Parathyroid adenoma (tissue), 2 donors: ENCODE measurements around the gene ACADM.
"Not testable (repeated sequence)": the region's sequence is repeated elsewhere in the genome, so short reads cannot be mapped to it uniquely, and the experiment has no call there.

ENCODE experiments used
- H2AFZ ChIP-seq: fragments of 300-600 bp; sonication (generic); one replicate; pipeline ENCODE4 v1.7.0; 2017; ENCODE audit warnings: antibody characterized with exemption, mild to moderate bottlenecking
- H3K27ac ChIP-seq: fragments of 300-600 bp; sonication (generic); one replicate; pipeline ENCODE4 v1.7.0; 2017
- H3K27me3 ChIP-seq: fragments of 300-600 bp; sonication (generic); one replicate; pipeline ENCODE4 v1.7.0; 2017; ENCODE audit warnings: low read length; ENCODE audit not compliant: control insufficient read depth, insufficient read depth
- H3K36me3 ChIP-seq: fragments of 300-600 bp; sonication (generic); one replicate; pipeline ENCODE4 v1.7.0; 2017; ENCODE audit warnings: low read length; ENCODE audit not compliant: control insufficient read depth, insufficient read depth
- H3K4me1 ChIP-seq: fragments of 300-600 bp; sonication (generic); one replicate; pipeline ENCODE4 v1.7.0; 2017; ENCODE audit warnings: control low read depth
- H3K4me2 ChIP-seq: fragments of 300-600 bp; sonication (generic); one replicate; pipeline ENCODE4 v1.7.0; 2017; ENCODE audit warnings: low read length
- H3K4me3 ChIP-seq: fragments of 300-600 bp; sonication (generic); one replicate; pipeline ENCODE4 v1.7.0; 2017; ENCODE audit warnings: low read depth, low read length
- H3K79me2 ChIP-seq: fragments of 300-600 bp; sonication (generic); one replicate; pipeline ENCODE4 v1.7.0; 2017; ENCODE audit warnings: control low read depth
- H3K9ac ChIP-seq: fragments of 300-600 bp; sonication (generic); one replicate; pipeline ENCODE4 v1.7.0; 2017; ENCODE audit warnings: mild to moderate bottlenecking
- H3K9me3 ChIP-seq: fragments of 300-600 bp; sonication (generic); one replicate; pipeline ENCODE4 v1.7.0; 2017; ENCODE audit warnings: low read length; ENCODE audit not compliant: control insufficient read depth
- CTCF ChIP-seq: fragments of 300-600 bp; sonication (generic); IDR thresholded peaks from one replicate; pipeline ENCODE4 v1.7.0; 2017; ENCODE audit warnings: antibody characterized with exemption, mild to moderate bottlenecking
- donor health status: primary hyperparathyroidism.

Gene ACADM

GRCh38 chr1:75742047-75742625, 17.6 kb downstream of the ACADM start:
- H3K4me2 ChIP-seq: no peak overlapping the region
- H3K79me2 ChIP-seq: no peaks in the 10 kb centered on the region
- no peaks in the 10 kb centered on the region for H3K9me3 ChIP-seq
- no peak for TF ChIP-seq CTCF
- no peaks in the 10 kb centered on the region for H3K4me1 ChIP-seq
- H3K36me3 ChIP-seq: no peaks in the 10 kb centered on the region
- no peak overlapping the region for H3K4me3 ChIP-seq
- H3K27ac ChIP-seq: no peak overlapping the region
- no peak overlapping the region for H2AFZ ChIP-seq
- H3K9ac ChIP-seq: no peak overlapping the region
- H3K27me3 ChIP-seq: no peaks in the 10 kb centered on the region

GRCh38 chr1:75745276-75745675, 20.8 kb downstream of the ACADM start:
- Histone ChIP-seq H3K27me3 (no peaks in the 10 kb centered on the region), H3K4me2 (no peak overlapping the region), H3K9ac (no peak overlapping the region), H3K27ac (no peak overlapping the region), H3K4me1 (no peaks in the 10 kb centered on the region), H3K9me3 (no peaks in the 10 kb centered on the region), H3K79me2 (no peaks in the 10 kb centered on the region), H3K36me3 (no peaks in the 10 kb centered on the region), H3K4me3 (no peak overlapping the region), H2AFZ (no peak overlapping the region)
- no peak for TF ChIP-seq CTCF

GRCh38 chr1:75757210-75757609, 32.7 kb downstream of the ACADM start:
- H2AFZ ChIP-seq, H3K27ac ChIP-seq, H3K36me3 ChIP-seq, H3K9ac ChIP-seq, H3K79me2 ChIP-seq, H3K9me3 ChIP-seq, H3K4me1 ChIP-seq, H3K4me3 ChIP-seq, H3K4me2 ChIP-seq, H3K27me3 ChIP-seq: not testable (repeated sequence)

GRCh38 chr1:75758543-75758942, 34.0 kb downstream of the ACADM start:
- H3K27ac ChIP-seq, H3K27me3 ChIP-seq, H3K9me3 ChIP-seq, H3K4me1 ChIP-seq, H2AFZ ChIP-seq, H3K36me3 ChIP-seq, H3K4me2 ChIP-seq, H3K9ac ChIP-seq, H3K4me3 ChIP-seq, H3K79me2 ChIP-seq: not testable (repeated sequence)

- Histone ChIP-seq H3K9ac (no peak overlapping the region), H3K9me3 (no peaks in the 10 kb centered on the region), H3K4me3 (no peak overlapping the region), H3K79me2 (no peaks in the 10 kb centered on the region), H3K27ac (no peak overlapping the region), H2AFZ (no peak overlapping the region), H3K4me1 (no peaks in the 10 kb centered on the region), H3K4me2 (no peak overlapping the region), H3K36me3 (no peaks in the 10 kb centered on the region), H3K27me3 (no peaks in the 10 kb centered on the region)
- TF ChIP-seq CTCF: no peak
Measured at GRCh38 chr1:75764057-75764655, 39.6 kb downstream of the ACADM start.
